Peyer's patch (tissue), 4 donors: ENCODE measurements around the gene EIF6.

ENCODE experiments used
- CTCF ChIP-seq, 6 experiments: fragments of 450-650 bp in 4 of 6; fragments of 200-600 bp in 2 of 6; sonication (generic) in 1 of 6; IDR thresholded peaks; one replicate each; pipeline ENCODE4 v1.5.1; 2017 to 2019; ENCODE audit warnings: antibody characterized with exemption in 6 of 6, mild to moderate bottlenecking in 3 of 6, moderate library complexity in 1 of 6
- POLR2A ChIP-seq, 2 donors: fragments of 450-650 bp; IDR thresholded peaks; one replicate each; pipeline ENCODE4 v1.5.1; 2017; ENCODE audit warnings: antibody characterized with exemption in 2 of 2, mild to moderate bottlenecking in 2 of 2, moderate library complexity in 2 of 2

GRCh38 chr20:35243317-35243716 is 41.3 kb downstream of the EIF6 start:
- TF ChIP-seq CTCF (IDR thresholded peaks at IDR 0.05): no peak
- TF ChIP-seq POLR2A (IDR thresholded peaks at IDR 0.05): no peak
